Prostate gland (tissue), 2 donors: ENCODE measurements around the gene DRC3.

Experiments
- CTCF ChIP-seq, 4 experiments: fragments of 200-600 bp in 2 of 4; fragments of 450-650 bp in 2 of 4; sonication (generic) in 2 of 4; IDR thresholded peaks; 1 replicate in 3 of 4; 2 replicates in 1 of 4; pipeline ENCODE4 v1.5.1; 2016 to 2019; ENCODE audit warnings: antibody characterized with exemption in 4 of 4, mild to moderate bottlenecking in 2 of 4, moderate library complexity in 2 of 4
- POLR2AphosphoS5 ChIP-seq: sonication (generic); formaldehyde crosslinking; IDR thresholded peaks from one replicate; pipeline ENCODE4 v1.6.1; 2017; ENCODE audit warnings: antibody characterized with exemption

- TF ChIP-seq POLR2AphosphoS5 (no peak), CTCF (IDR thresholded peaks at IDR 0.05) (no peak)
Measured at GRCh38 chr17:17944242-17944641, 28.4 kb upstream of the DRC3 start.
